GM19452 (cell line): ENCODE data around the gene SPRR2D.
"Not testable (repeated sequence)": the region's sequence is repeated elsewhere in the genome, so short reads cannot be mapped to it uniquely, and the experiment has no call there.

Experiments used
- ATAC-seq: cut with Tn5 transposase; IDR thresholded peaks from one replicate; pipeline ENCODE4 v1.9.1; 2021; ENCODE audit not compliant: unreplicated experiment

SPRR2D gene

DNA sequence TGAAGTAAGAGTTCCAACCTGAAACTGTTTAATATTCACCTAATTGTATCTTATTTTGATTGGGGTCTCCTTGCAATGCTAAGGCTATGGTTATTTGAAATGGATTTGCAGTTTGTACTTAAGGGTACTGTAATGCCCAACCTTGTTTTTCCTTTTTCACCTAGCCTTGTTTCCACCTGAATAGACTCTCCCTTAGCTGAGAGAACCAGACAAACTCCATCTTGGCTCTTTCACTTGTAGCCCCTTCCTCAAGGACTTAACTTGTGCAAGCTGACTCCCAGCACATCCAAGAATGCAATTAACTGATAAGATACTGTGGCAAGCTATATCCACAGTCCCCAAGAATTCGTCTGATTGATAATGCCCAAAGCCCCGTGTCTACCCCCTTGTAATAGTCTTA lies 19.1 kb downstream of the SPRR2D start:
- not testable (repeated sequence) for ATAC-seq

- not testable (repeated sequence) for ATAC-seq
Observed at GRCh38 chr1:153011235-153011758, 29.6 kb downstream of the SPRR2D start.

DNA sequence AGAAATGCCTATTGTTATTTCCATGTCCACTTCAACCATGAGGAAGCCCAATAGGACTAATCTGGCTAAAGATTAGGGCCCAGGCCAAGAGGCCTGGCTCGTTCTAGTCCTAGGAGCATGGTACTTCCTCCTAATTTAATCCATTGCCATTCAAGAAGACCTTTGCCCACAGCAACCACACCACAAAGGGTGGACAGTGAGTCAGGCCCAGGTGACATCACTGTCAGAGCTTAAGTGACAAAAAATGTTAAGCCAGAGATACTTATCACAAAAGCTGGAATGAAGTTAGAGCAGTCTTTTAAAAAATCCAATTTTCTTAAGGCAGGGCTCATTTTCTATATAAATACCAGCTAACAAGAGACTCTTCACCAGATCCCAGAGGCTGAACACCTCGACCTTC lies 39.5 kb downstream of the SPRR2D start, which contains the start of gene SPRR3:
TSS of gene SPRR3 (plus strand) at position 368 of the 400 bp plus-strand sequence. CDS start 1,272 bp downstream, outside the sequence.
- no peak for ATAC-seq

GRCh38 chr1:153000294-153000693 lies 40.6 kb downstream of the SPRR2D start:
- no peak for ATAC-seq

- ATAC-seq, result no peak
Observed at GRCh38 chr1:152999818-153000217, 41.1 kb downstream of the SPRR2D start.

DNA sequence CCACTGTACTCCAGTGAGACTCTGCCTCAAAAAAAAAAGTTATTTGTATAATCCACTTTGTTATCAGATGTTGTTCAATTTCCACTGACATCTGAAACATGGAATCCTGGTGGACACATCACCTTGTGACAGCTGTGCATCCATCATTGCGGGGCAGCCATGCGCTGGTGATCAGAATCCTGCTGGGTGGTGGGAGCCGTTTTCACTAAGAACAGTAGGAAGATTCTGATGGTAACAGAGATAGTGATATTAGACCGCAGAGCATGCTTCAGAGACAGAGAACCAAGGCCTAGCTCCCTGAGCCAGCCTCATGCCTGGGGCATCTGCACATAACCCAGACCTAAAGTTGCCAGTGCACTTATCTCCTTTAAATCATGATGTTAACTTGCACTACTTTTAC lies 42.4 kb downstream of the SPRR2D start:
- ATAC-seq, result no peak

- ATAC-seq, result no peak
Observed at GRCh38 chr1:152997901-152998300, 43.0 kb downstream of the SPRR2D start.

GRCh38 chr1:152996633-152997400 lies 44.1 kb downstream of the SPRR2D start:
- no peak for ATAC-seq

DNA sequence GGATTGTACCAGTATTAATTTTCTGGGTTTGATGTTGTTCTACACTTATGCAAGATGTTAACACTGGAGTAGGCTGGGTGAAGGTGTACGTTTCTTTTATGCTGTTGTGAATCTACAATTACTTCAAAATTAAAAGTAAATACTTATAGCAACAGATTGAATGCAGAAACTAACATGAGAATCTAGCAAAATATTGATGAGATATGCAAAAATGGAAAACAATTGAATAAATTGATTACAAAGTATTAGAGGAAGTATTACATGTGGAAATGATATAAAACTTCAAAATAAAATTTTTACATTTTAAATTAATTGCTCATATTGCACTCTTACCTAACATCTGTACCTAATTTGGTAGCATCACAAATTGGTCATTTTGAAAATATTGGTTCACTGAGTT lies 45.1 kb downstream of the SPRR2D start:
- ATAC-seq, result no peak

- no peak for ATAC-seq
Observed at GRCh38 chr1:152993186-152993585, 47.7 kb downstream of the SPRR2D start.
